ENCODE results near the gene SARNP.

GRCh38 chr12:55727643-55728185 lies 89.8 kb downstream of the SARNP start:
- no peak for TF ChIP-seq CTCF (IDR thresholded peaks at IDR 0.05)
- no peak for TF ChIP-seq POLR2AphosphoS5 (IDR thresholded peaks at IDR 0.05)
